HTR-8/SVneo (cell line): ENCODE results near the gene THAP4.
"Not testable (repeated sequence)": the region's sequence is repeated elsewhere in the genome, so short reads cannot be mapped to it uniquely, and the experiment has no call there.

Source experiments
- DNase-seq: peaks from one replicate; pipeline ENCODE4 v3.0.0; 2011; ENCODE audit warnings: low spot score, mixed read lengths; ENCODE audit not compliant: insufficient read length
- FAIRE-seq: peaks from 2 replicates; lab custom pipeline; 2011; peaks lifted over from hg19 to GRCh38; lab: Jason Lieb, UNC

The THAP4 gene

DNA sequence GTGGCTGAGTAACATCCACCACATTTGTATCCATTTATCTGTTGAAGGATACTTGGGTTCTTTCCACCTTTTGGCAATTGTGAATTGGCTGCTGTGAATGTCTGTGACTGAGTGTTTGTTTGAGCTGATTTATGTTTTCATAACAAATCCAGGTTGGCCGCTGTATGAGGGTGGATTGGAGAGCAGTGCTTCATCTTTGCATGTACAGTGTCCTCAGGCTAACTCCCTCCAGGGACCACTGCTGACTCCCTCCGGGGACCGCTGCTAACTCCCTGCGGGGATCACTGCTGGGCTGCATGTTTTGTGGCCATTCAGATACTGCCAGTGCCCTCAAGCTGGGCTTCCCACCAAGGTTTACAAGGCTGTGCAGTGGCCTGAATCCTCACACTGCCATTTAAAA is 68.2 kb downstream of the THAP4 start:
- FAIRE-seq = no peak
- no peak for DNase-seq

DNA sequence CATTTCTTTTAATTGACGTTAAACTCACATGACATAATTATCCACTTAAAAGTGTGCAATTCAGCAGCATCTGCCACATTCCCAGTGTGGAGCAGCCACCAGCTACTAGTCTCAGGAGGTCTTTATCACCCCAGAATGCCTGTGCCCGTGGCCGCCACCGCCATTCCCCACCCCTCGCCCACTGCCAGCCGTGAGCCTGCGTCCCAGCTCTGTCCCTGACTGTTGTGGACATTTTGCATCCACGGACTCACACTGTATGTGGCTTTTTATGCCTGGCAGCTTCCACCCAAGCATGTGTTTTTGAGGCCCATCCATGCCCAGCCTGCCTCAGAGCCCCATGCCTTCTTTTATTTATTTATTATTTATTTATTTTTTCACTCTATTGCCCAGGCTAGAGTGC is 69.2 kb downstream of the THAP4 start:
- DNase-seq = no peak
- no peak for FAIRE-seq

DNA sequence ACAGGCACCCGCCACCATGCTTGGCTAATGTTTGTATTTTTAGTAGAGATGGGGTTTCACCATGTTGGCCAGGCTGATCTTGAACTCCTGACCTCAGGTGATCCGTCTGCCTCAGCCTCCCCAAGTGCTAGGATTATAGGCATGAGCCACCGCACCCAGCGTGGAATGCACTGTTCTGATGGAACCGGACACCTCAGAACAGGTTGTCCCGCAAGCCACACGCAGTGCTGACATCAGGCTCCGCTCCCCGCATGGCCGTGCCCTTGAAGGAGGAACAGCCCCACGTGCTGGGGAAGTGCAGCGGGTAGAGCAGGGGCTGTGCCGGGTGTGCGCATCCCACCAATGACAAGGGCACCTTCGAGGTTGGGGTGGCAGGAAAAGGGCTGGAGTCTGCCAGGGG is 69.7 kb downstream of the THAP4 start:
- DNase-seq, FAIRE-seq: not testable (repeated sequence)

DNA sequence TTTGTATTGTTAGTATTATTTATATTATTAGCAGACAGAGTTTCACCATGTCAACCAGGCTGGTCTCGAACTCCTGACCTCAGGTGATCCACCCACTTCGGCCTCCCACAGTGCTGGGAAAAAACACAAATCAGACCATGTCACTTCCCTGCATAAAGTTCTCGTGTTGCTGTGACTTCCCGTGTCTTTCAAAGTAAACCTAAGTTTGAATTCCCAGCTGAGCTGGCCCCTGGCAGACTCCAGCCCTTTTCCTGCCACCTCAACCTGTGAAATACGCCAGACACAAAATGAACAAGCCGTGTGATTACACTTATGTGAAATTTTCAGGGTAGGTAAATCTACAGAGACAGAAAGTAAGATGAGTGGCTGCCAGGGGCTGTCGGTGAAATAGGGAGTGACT is 70.5 kb downstream of the THAP4 start:
- FAIRE-seq = no peak

DNA sequence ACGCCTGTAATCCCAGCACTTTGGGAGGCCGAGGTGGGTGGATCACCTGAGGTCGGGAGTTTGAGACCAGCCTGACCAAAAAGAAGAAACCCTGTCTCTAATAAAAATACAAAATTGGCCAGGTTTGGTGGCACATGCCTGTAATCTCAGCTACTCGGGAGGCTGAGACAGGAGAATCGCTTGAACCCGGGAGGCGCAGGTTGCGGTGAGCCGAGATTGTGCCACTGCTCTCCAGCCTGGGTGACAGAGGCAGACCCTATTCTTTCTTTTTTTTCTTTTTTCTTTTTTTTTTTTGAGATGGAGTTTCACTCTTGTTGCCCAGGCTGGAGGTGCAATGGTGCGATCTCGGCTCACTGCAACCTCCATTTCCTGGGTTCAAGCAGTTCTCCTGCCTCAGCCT is 70.9 kb downstream of the THAP4 start:
- DNase-seq, FAIRE-seq: not testable (repeated sequence)

More for the DNA sequence above, 70.5 kb downstream of the THAP4 start:
- no peak for DNase-seq

- FAIRE-seq = no peak
Measured at GRCh38 chr2:241565411-241565810, 71.5 kb downstream of the THAP4 start.

GRCh38 chr2:241564596-241565410 is 72.2 kb downstream of the THAP4 start:
- no peak for FAIRE-seq
- no peak for DNase-seq

More at GRCh38 chr2:241565411-241565810, 71.5 kb downstream of the THAP4 start:
- DNase-seq = no peak

DNA sequence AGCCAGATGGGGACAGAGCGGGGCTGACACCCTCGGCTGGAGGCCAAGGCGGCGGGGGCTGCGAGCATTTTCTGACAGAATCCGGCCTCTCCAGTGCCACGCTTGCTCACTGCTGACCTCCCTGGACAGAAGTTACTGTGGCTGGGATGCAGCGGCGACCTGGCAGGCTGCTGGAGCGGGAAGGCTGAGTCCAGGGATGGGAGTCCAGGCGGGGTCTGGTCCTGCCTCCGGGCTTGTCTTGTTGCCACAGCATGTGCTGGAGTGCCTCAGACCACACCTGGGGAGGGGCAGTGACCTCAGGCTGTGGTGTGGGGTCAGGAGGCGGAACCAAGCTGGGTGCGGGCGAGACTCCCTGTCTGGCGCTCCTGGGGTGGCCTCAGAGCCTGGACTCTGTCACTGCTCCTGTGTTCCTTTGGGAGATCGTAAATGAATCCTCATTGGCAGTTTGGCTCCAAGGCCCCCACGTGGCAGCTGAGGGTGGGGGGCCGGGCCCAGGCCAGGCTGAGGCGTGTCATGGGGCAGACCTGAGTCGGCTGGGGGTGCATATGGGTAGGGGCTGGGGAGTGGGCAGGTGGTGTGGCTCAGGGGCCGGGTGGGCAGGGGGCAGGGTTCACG is 72.9 kb downstream of the THAP4 start:
- DNase-seq = no peak
- FAIRE-seq = no peak

DNA sequence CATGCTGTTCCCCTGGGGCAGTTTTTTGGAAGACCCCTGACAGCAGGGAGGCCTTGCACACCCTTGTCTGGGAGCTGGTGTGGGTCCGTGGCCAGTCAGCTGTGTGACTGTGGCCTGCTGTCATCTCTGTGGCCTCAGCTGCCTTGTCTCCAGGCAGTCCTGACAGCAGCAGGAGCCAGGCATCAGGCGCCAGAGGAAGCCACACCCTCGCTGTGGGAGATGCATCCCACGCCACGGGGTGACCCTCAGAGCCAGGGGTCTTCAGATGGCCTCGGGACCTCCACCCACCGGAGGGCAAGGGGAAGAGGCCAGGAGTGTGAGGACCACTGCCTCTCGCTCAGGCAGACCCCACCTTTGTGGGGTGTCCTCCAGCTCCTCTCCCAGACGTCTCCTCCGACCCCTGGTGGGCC is 73.4 kb downstream of the THAP4 start:
- DNase-seq (no peak), FAIRE-seq (no peak)

DNA sequence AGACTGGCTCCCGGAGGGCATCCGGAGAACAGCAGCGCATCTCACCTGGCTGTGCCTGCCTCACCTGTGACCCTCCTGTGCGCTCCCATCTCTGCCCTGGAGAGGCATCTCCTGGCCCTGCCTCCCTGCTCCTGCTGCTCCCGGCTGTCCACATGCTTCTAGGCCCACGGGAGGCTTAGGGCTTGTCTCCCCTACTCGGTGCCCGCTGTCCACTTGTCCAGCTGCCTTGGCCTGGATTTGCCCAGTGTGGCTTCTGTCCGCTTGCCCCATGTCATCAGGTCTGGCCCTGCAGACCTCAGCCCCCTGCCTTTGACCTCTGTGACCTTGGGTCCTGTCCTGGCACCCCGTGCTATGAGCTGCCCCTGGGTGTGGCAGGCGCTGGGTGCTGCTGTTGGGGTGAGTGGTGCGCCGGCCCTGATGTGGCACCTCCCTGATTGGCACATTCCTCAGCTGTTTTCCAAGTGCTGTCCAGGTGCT is 73.9 kb downstream of the THAP4 start:
- DNase-seq (no peak), FAIRE-seq (no peak)

DNA sequence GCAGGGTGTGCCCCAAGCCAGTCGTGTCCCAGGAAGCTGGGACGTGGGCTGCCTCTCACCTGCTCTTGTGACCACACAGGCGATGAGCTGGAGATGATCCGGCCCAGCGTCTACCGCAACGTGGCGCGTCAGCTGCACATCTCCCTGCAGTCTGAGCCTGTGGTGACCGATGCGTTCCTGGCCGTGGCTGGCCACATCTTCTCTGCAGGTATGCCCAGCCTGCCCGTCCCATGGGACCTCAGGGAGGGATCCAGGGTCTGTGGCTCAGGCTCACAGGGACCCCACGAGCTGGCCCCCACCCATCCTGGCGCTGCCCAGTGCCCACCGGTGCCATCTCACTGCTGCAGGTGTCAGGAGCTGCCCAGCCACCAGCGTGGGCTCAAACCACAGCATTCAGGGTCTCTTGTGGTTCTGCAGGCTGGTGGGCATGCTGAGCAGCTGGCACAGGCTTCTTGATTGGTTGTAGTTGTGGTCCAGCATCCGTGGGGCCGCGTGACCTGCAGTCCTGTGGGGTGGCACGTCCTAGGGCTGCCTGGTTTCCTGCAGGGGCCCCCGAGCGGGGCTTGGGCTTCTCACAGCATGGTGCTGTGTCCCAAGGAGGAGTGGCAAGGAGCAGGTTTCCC is 74.6 kb downstream of the THAP4 start:
- no peak for DNase-seq
- FAIRE-seq = no peak

- FAIRE-seq (peak; percentile 98), DNase-seq (peak; percentile 76)
Measured at GRCh38 chr2:241561832-241562231, 75.1 kb downstream of the THAP4 start.

DNA sequence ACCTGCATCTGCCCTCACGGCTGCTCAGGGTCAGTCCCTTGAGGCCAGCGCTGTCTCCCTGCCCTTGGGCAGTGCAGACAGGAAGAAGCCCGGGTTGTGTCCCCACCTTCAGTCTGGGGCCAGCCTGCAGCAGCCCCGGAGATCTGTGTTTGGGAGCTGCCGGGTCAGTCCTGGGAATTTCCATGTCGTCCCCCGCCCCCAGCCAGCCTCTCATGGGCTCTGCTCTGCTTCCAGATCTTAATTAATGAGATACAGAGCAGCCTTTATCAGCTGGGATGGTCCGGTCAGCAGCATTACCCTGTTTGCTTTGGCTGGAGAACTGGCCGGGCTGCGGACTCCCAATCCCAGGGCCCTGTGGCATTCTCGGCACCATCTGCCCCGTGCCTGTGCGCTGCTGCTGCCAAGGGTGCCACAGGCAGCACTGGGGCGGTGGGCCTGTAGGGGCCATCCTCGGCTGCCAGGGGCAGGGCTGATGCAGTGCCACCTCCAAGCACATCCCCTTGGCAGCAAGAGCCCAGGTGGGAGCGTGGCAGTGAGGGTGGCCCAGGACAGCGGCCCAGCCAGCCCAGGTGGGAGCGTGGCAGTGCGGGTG is 76.0 kb downstream of the THAP4 start:
- DNase-seq = no peak
- FAIRE-seq = no peak

DNA sequence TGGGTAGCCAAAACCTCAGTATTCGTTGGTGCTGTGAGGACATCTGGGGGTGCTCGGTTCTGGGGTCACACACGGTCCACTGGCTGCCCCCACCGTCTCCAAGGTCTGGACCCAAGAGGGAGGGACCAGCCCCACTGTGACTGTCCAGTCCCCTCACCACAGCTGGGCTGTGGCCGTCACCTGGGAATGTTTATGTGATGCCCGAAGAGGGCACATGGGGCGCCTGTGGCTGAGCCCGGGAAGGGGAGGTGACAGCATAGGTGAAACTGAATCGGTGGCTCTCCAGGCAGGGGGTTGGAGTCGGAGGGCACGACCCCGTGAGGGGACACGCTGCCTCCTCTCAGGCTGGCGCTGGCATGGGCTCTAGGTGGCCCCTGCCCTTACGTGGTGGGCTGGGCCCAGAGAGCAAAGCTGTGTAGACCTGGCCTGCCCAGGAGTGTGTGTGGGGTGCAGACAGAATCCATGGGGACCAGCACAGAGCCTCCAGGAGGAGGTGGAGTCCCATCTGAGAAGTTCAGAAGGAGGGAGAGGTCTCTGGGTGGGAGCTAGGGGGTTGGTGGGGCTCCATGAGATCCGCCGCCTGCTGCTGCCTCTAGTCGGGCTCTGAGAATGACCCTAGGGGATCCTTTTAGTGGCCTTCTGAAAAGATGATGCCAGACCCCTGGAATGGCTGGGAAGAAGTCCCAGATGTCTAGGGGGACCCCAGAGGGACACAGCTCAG is 76.6 kb downstream of the THAP4 start:
- FAIRE-seq (no peak), DNase-seq (no peak)

DNA sequence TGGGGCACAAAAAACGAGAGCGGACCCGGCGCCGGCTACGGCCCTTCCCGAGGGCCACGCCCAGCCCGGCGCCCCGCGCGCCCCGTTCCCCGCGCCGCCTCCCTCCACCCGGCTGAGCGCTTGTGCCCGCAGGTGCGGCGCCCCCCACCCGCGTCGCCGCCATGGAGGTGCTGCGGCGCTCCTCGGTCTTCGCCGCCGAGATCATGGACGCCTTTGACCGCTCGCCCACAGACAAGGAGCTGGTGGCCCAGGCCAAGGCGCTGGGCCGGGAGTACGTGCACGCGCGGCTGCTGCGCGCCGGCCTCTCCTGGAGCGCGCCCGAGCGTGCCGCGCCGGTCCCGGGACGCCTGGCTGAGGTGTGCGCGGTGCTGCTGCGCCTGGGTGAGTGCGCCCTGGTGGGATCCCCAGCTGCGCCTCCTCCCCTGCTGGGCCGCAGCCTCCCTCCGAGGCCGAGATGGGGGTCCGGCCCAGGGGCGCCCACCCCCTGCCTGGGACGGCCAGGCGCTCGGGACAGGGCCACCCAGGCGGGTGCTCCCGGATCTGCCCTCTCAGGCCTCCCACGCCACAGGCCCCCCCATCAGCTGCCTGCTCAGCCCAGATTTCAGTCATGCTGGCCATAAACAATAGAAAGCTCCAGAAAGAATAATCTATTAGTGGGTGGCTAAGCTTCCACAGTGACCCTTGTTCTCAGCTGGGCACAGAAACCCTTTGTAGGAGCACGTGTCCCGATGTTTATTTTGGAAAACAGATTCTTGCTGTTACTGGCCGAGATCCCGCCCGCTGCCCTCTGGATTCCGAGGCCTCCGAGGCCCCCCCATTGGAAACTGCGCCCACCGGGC is 77.4 kb downstream of the THAP4 start:
- FAIRE-seq = no peak
- no peak for DNase-seq

- DNase-seq = peak; percentile 88
- FAIRE-seq = peak; percentile 4
Measured at GRCh38 chr2:241558532-241559322, 78.2 kb downstream of the THAP4 start, which contains the start of gene BOK. BOK (plus strand) TSS chr2:241558745; CDS start chr2:241559484, 739 bp downstream.

DNA sequence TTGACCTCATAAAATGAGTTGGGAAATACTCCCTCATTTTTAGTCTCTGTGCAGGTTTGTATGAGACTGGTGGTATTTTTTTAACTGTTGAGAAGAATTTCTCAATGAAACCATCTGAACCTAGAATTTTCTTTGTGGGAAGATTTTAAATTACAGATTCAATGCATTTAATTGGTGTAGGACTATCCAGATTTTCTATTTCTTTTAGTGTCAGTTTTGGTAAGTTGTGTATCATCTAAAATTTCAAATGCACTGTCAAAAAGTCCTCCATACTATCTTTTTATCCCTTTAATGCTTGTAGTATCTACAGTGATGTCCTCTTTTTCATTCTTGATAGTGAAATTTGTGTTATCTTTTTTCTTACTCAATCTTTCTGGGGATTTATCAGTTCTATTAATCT is 80.2 kb downstream of the THAP4 start:
- DNase-seq (no peak), FAIRE-seq (no peak)

- FAIRE-seq (no peak), DNase-seq (no peak)
Measured at GRCh38 chr2:241555711-241556110, 81.2 kb downstream of the THAP4 start.
